T-cell (primary cell): ENCODE results near the gene MAP3K9. TPM values are rescaled to one million over a fixed set of nuclear protein-coding genes. Genes with fewer than 3 reads are reported as not detected.
A peak's percentile ranks its signal among the peaks of the same experiment; 100 is the strongest.
"Not testable (repeated sequence)": the region's sequence is repeated elsewhere in the genome, so short reads cannot be mapped to it uniquely, and the experiment has no call there.

Source experiments
- ATAC-seq, 4 experiments: fragments of 200-7000 bp in 3 of 4; fragments of 150-1000 bp in 1 of 4; cut with Tn5 transposase; replicated peaks in 1 of 4; 1 replicate in 3 of 4; 2 replicates in 1 of 4; pipeline ENCODE4 v1.10.0; 2021; ENCODE audit warnings: moderate library complexity in 3 of 4, mild to moderate bottlenecking in 2 of 4, moderate number of reproducible peaks in 1 of 4
- CTCF ChIA-PET, 2 donors: fragments of 300-600 bp; sonication (Branson Sonifier 250); formaldehyde crosslinking; loops; one replicate each; lab custom pipeline; 2022; ENCODE audit warnings: antibody characterized with exemption in 2 of 2; lab: Charles Lee
- POLR2A ChIA-PET, 2 donors: fragments of 300-600 bp; sonication (Branson Sonifier 250); formaldehyde crosslinking; loops; one replicate each; lab custom pipeline; 2022; ENCODE audit warnings: antibody characterized with exemption in 2 of 2; lab: Charles Lee
- DNase-seq, 35 experiments: peaks; one replicate each; pipeline versions ENCODE4 v3.0.0 to v3.0.0-alpha.2; 2013 to 2023
- H3K27ac ChIP-seq: one replicate; pipeline ENCODE4 v1.5.1; 2013; ENCODE audit warnings: low read length
- H3K27me3 ChIP-seq, 2 experiments: replicated peaks in 1 of 2; 1 replicate in 1 of 2; 2 replicates in 1 of 2; pipeline versions ENCODE4 v1.6.1 to v1.7.0; 2013; ENCODE audit warnings: low read length in 1 of 2, mixed read lengths in 1 of 2; ENCODE audit not compliant: control insufficient read depth in 2 of 2, insufficient read depth in 2 of 2; ENCODE audit errors: extremely low read depth in 1 of 2
- H3K36me3 ChIP-seq, 2 donors: 1 replicate in 1 of 2; 2 replicates in 1 of 2; pipeline versions ENCODE4 v1.6.1 to v1.7.0; 2013; ENCODE audit warnings: low read length in 1 of 2; ENCODE audit not compliant: control insufficient read depth in 2 of 2, insufficient read depth in 1 of 2; ENCODE audit errors: extremely low read depth in 1 of 2
- H3K4me1 ChIP-seq, 2 experiments: 1 replicate in 1 of 2; 2 replicates in 1 of 2; pipeline versions ENCODE4 v1.6.1 to v1.7.0; 2013; ENCODE audit warnings: low read length in 2 of 2, mixed read lengths in 1 of 2; ENCODE audit not compliant: insufficient read depth in 2 of 2, control insufficient read depth in 1 of 2; ENCODE audit errors: extremely low read depth in 1 of 2
- H3K4me3 ChIP-seq, 2 donors: 1 replicate in 1 of 2; 2 replicates in 1 of 2; pipeline versions ENCODE4 v1.5.1 to v1.7.0; 2013; ENCODE audit warnings: mild to moderate bottlenecking in 2 of 2, low read length in 1 of 2, moderate library complexity in 1 of 2; ENCODE audit not compliant: control insufficient read depth in 1 of 2; ENCODE audit errors: extremely low read depth in 1 of 2
- H3K9me3 ChIP-seq: 2 replicates; pipeline ENCODE4 v1.7.0; 2013
- H3K27ac Mint-ChIP-seq, 2 donors: one replicate each; pipeline ENCODE4 v1.8.0; 2020 to 2021; ENCODE audit warnings: mild to moderate bottlenecking in 2 of 2, mixed read lengths in 2 of 2
- H3K27me3 Mint-ChIP-seq, 2 donors: one replicate each; pipeline ENCODE4 v1.8.0; 2021 to 2022; ENCODE audit warnings: mixed read lengths in 2 of 2
- H3K36me3 Mint-ChIP-seq: one replicate; pipeline ENCODE4 v1.8.0; 2021; ENCODE audit warnings: mixed read lengths
- H3K4me1 Mint-ChIP-seq, 3 donors: one replicate each; pipeline ENCODE4 v1.8.0; 2020 to 2022; ENCODE audit warnings: mixed read lengths in 3 of 3, mild to moderate bottlenecking in 1 of 3
- H3K4me3 Mint-ChIP-seq, 3 donors: one replicate each; pipeline ENCODE4 v1.8.0; 2020 to 2022; ENCODE audit warnings: mild to moderate bottlenecking in 3 of 3, mixed read lengths in 3 of 3, moderate library complexity in 3 of 3
- H3K9me3 Mint-ChIP-seq, 3 donors: one replicate each; pipeline ENCODE4 v1.8.0; 2020 to 2022; ENCODE audit warnings: mixed read lengths in 3 of 3
- WGBS: methylation state at CpG from one replicate; pipeline ENCODE4 v1.1.5; 2013; ENCODE audit warnings: missing lambda C conversion rate; ENCODE audit not compliant: insufficient coverage; 5-methylcytosine and 5-hydroxymethylcytosine counted together
- total RNA-seq, 35 experiments: library from RNA in 6 of 35; stranded (reverse) in 6 of 35; fragments of 120-200 nt in 1 of 35; gene quantifications; one replicate each; pipeline versions ENCODE4 v1.2.1 to v1.2.4 and lab custom pipeline; 2013 to 2026

MAP3K9 gene
- 1 to 10 TPM; 4.8 to 7.0 (median 6.6) TPM for total RNA-seq
- 3.7 TPM for total RNA-seq (2013)
- total RNA-seq (lab: John Stamatoyannopoulos, UW), result 6.6 to 26.0 (median 15.8) reads per million in 29 experiments

DNA sequence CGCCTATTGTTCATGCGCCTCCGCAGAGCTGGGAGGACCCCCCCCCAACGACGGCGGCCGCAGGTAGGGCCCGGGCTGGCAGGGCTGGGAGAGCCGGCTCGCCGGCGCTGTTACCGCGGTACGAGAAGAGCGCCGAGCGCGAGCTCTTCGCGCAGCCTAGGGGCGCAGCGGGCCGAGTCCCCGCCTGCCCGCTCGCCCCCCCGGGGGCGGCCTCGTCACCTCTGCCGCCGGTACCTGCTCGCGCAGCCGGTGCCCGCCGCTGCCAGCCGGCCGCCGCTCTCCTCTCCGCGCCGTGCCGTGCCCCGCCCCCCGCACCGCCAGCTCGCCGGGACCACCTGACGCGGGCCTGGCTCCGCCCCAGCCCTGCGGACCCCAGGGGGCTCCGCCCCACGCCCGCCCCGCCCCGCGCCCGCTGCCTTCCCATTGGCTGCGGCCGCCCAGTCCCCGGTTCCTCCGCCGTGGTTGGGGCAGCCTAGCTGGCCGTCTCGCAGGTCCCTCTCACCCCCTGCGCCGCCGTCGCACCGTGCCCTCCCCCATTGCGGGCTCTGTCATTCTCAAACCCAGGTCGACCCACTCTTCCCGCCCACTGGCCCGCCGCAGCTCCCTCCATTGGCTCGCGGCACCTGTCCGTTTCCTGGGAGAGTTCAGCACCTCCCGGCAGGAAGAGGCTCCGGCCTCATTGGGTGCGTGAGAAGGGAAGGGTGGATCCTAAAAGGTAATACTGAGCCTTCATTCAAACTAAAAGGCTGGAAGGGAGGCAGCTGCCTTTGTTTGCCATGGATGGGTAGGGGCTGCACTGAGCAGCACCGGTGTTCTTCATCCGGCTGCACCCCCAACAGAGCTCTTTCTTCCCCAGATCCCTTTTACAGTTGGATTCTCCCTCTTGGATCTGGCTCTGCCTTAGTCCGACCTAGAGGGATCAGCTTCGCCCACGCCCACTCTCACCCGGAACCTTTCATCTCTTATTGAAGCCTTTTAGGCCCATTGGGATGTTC is at the start of gene MAP3K9:
Gene MAP3K9 (minus strand): TSS at position 289 of the 995 bp plus-strand sequence. CDS start 342 bp downstream, outside the sequence.
- ChIA-PET CTCF (interaction anchor here (0.6 to 2.4 kb wide), 8 partner anchors 8 to 245 kb away, joined by 3 to 58 read pairs (median 4); partner anchors contain the start of gene PCNX1 (in 1 of the 2)), POLR2A (interaction anchor here (0.6 to 1.1 kb wide), 6 partner anchors 8 to 1497 kb away, joined by 3 to 11 read pairs (median 6); no protein-coding TSS in a partner anchor)
- peak within 1 kb of the TSS; percentile 67 to 82 for H3K4me3 ChIP-seq
- no peaks in the 10 kb centered on the region for H3K9me3 Mint-ChIP-seq
- peaks cover 0 to 5% of the 10 kb centered on the region in 2 donors for H3K27me3 Mint-ChIP-seq
- DNase-seq (peak; percentile 67 to 91 (median 78)), ATAC-seq (peak; percentile 83 to 88 (median 84))
- H3K27ac ChIP-seq, result peak within 1 kb of the TSS; percentile 64
- H3K4me3 Mint-ChIP-seq, result peak within 1 kb of the TSS in 2 of 3 donors; percentile 81 to 83
- peaks cover 9 to 14% (median 10%) of the 10 kb centered on the region in 3 donors for H3K4me1 Mint-ChIP-seq
- WGBS, result 1% methylated on average over 81 of the region's 89 CpGs
- H3K36me3 ChIP-seq, result no peaks in the 10 kb centered on the region
- peaks cover 0 to 3% of the 10 kb centered on the region in 2 experiments for H3K27me3 ChIP-seq
- peak within 1 kb of the TSS; percentile 81 to 85 for H3K27ac Mint-ChIP-seq
- H3K9me3 ChIP-seq, result no peaks in the 10 kb centered on the region
- H3K4me1 ChIP-seq, result peaks cover 3 to 17% of the 10 kb centered on the region in 2 experiments
- H3K36me3 Mint-ChIP-seq, result peaks cover 2% of the 10 kb centered on the region

DNA sequence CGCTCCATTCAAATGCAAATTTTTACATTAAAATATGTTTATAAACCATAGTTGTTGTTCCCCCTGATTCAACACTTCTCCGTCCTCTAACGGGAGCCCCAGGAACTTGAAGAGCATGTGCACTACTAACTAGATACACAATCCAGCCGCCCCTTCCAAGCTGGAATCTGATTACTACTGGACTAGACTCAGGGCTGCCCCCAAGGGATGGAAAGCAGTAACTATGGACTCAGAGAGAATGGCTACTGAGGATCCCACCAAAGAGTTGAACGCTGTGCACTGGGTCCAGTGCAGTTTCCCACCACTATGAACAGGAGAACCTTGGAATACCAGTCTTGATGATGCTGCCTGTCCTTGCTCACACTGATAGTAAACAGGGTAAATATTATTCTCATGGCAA is 49.3 kb upstream of the MAP3K9 start:
- Histone ChIP-seq H3K36me3 (no peaks in the 10 kb centered on the region), H3K27ac (no peak overlapping the region), H3K9me3 (no peaks in the 10 kb centered on the region), H3K27me3 (no peaks in the 10 kb centered on the region), H3K4me3 (no peak overlapping the region), H3K4me1 (no peaks in the 10 kb centered on the region)
- ChIA-PET POLR2A (no interaction called here), CTCF (no interaction called here)
- Mint-ChIP-seq H3K36me3 (no peaks in the 10 kb centered on the region), H3K9me3 (no peaks in the 10 kb centered on the region), H3K4me3 (no peak overlapping the region), H3K27me3 (no peaks in the 10 kb centered on the region), H3K27ac (no peak overlapping the region), H3K4me1 (peaks cover 0 to 6% (median 5%) of the 10 kb centered on the region in 3 donors)
- no peak for DNase-seq
- WGBS, result 100% methylated on average over 3 of the region's 5 CpGs
- no peak for ATAC-seq

DNA sequence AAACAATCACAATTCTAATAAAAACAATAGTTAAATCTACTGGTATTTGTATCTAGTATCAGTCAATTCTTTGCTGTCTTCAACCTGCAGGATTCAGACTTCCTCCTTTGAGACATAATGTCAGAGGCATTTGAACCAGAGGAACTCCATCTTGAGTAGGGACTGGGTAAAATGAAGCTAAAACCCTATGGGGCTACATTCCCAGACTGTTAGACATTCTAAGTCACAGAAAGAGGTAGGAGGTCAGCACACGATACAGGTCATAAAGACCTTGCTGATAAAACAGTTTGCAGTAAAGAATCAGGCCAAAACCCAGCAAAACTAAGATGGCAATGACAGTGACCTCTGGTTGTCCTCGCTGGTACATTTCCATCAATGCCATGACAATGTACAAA is 48.2 kb upstream of the MAP3K9 start:
- Mint-ChIP-seq H3K36me3 (no peaks in the 10 kb centered on the region), H3K9me3 (no peaks in the 10 kb centered on the region), H3K27ac (no peak overlapping the region), H3K27me3 (no peaks in the 10 kb centered on the region), H3K4me1 (peaks cover 0 to 6% (median 5%) of the 10 kb centered on the region in 3 donors), H3K4me3 (no peak overlapping the region)
- WGBS, result 92% methylated on average over 2 of the region's 2 CpGs
- Histone ChIP-seq H3K27ac (no peak overlapping the region), H3K27me3 (no peaks in the 10 kb centered on the region), H3K9me3 (no peaks in the 10 kb centered on the region), H3K4me3 (no peak overlapping the region), H3K4me1 (no peaks in the 10 kb centered on the region), H3K36me3 (no peaks in the 10 kb centered on the region)
- DNase-seq (no peak), ATAC-seq (no peak)
- ChIA-PET POLR2A (no interaction called here), CTCF (no interaction called here)

DNA sequence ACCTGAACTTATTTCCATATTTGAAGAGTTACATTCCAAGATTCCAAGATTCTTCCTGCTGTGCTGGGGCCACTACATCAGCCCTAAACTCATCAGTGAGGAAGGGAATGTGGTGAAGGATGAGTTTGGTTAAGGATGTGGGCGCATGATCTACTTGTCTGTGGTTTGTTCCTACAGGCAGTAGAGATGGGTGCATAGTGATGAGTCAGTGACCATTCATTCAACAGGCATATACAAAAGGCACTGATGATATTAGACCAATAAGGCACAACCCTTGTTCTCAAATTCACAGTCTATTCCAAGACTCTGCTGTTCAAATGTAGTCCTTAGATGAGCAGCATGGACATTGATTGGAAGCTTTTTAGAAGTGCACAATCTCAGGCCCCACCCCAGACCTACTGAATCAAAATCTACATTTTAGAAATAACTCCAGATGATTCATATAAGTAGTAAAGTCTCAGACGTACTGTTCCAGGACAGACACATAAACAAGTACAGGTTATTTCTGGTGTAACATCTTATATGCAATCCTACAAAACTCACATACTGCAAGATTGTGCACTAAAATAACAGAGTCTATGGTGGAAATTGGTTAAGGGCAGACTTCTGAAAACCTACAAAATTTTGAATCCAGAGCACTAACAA is 47.7 kb upstream of the MAP3K9 start:
- no CpG with 5 or more reads among the region's 2 CpGs for WGBS
- Mint-ChIP-seq H3K9me3 (no peaks in the 10 kb centered on the region), H3K36me3 (no peaks in the 10 kb centered on the region), H3K27me3 (no peaks in the 10 kb centered on the region), H3K4me1 (peaks cover 0 to 6% (median 5%) of the 10 kb centered on the region in 3 donors), H3K27ac (no peak overlapping the region), H3K4me3 (no peak overlapping the region)
- no peak overlapping the region for H3K4me3 ChIP-seq
- ATAC-seq, result peak in 3 of 4 experiments; percentile 27 to 59 (median 31)
- H3K27me3 ChIP-seq, result no peaks in the 10 kb centered on the region
- CTCF ChIA-PET, result no interaction called here
- no peak for DNase-seq
- no peaks in the 10 kb centered on the region for H3K9me3 ChIP-seq
- no peaks in the 10 kb centered on the region for H3K36me3 ChIP-seq
- no peaks in the 10 kb centered on the region for H3K4me1 ChIP-seq
- no peak overlapping the region for H3K27ac ChIP-seq
- POLR2A ChIA-PET, result no interaction called here

DNA sequence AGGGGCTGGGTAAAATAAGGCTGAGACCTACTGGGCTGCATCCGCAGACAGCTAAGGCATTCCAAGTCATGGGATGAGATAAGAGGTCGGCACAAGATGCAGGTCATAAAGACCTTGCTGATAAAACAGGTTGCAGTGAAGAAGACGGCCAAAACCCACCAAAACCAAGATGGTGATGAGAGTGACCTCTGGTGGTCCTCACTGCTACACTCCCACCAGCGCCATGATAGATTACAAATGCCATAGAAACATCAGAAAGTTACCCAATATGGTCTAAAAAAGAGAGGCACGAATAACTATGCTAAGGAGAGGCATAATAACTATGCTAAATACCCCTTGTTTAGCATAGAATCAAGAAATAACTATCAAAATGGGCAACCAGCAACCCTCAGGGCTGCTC is 46.2 kb upstream of the MAP3K9 start:
- no peak overlapping the region for H3K4me3 Mint-ChIP-seq
- H3K36me3 ChIP-seq, result no peaks in the 10 kb centered on the region
- H3K9me3 ChIP-seq, result no peaks in the 10 kb centered on the region
- POLR2A ChIA-PET, result no interaction called here
- H3K4me1 Mint-ChIP-seq, result peaks cover 0 to 6% (median 5%) of the 10 kb centered on the region in 3 donors
- DNase-seq (no peak), ATAC-seq (no peak)
- H3K27me3 ChIP-seq, result no peaks in the 10 kb centered on the region
- no peak overlapping the region for H3K4me3 ChIP-seq
- H3K27me3 Mint-ChIP-seq, result no peaks in the 10 kb centered on the region
- no peak overlapping the region for H3K27ac Mint-ChIP-seq
- CTCF ChIA-PET, result no interaction called here
- H3K36me3 Mint-ChIP-seq, result no peaks in the 10 kb centered on the region
- H3K27ac ChIP-seq, result no peak overlapping the region
- no peaks in the 10 kb centered on the region for H3K9me3 Mint-ChIP-seq
- WGBS, result 75% methylated on average over 1 of the region's 5 CpGs
- H3K4me1 ChIP-seq, result no peaks in the 10 kb centered on the region

DNA sequence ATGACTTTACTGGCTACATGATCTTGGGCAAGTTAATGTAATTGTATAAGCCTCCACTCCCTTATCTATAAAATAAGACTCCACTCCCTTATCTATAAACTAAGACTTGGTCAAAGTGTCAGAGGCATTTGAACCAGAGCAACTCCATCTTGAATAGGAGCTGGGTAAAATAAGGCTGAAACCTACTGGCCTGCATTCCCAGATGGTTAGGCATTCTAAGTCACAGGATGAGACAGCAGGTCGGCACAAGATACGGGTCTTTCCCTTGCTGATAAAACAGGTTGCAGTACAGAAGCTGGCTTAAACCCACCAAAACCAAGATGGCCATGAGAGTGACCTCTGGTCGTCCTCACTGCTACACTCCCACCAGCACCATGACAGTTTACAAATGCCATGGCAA is 44.3 kb upstream of the MAP3K9 start:
- H3K36me3 ChIP-seq, H3K4me3 ChIP-seq, ATAC-seq, H3K27me3 Mint-ChIP-seq, H3K9me3 ChIP-seq, H3K4me1 ChIP-seq, POLR2A ChIA-PET, H3K4me3 Mint-ChIP-seq, DNase-seq, H3K9me3 Mint-ChIP-seq, H3K27ac Mint-ChIP-seq, H3K27ac ChIP-seq, H3K4me1 Mint-ChIP-seq, CTCF ChIA-PET, H3K27me3 ChIP-seq, H3K36me3 Mint-ChIP-seq: not testable (repeated sequence)
- 100% methylated on average over 2 of the region's 3 CpGs for WGBS
